ENCODE data around the gene BBS12. TPM values are rescaled to one million over a fixed set of nuclear protein-coding genes. Genes with fewer than 3 reads are reported as not detected.

The BBS12 gene
- total and polyA plus RNA-seq, 9 of the 15 experiments (the other 6 are each of a cell fraction or from before 2014, with no cell fraction given), result 2.7 to 6.5 (median 3.3) TPM

DNA sequence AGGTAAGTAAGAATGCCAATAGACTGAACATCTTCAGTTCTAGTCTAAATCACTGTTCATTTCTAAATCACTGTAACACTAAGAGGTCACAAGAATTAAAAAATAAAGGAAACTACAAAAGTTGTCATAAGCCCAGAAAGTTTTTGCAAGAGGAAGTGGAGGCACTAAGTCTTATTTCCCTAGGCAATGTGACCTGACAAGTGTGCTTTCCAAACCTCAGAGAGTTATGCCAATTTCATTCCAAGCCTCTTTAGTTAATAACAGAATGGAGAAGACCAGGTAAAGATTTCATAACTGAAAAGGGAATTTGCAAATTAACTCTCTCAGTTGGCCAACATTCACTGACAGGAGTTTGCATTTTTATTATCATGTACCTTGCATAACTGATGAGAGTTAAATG, 40.5 kb downstream of the BBS12 start:
- ChIA-PET CTCF (ENCODE audit: low intra/inter-chr PET ratio) (no interaction called here), POLR2A (no interaction called here)
- no TSS peak for BruUV-seq (replicated peaks)
- H3K9ac ChIP-seq (ENCODE audit: insufficient read depth in 1 of 2, low read depth in 2 of 2, low read length in 2 of 2), result no peak overlapping the region
- no peaks in the 10 kb centered on the region for H3K9me3 ChIP-seq (replicated peaks; ENCODE audit: control insufficient read depth, insufficient read depth, low read depth, low read length)
- FAIRE-seq (no peak), DNase-seq (ENCODE audit: extremely low read depth in 1 of 4, low spot score in 3 of 4) (no peak), ATAC-seq (no peak)
- no peaks in the 10 kb centered on the region for H3K27me3 ChIP-seq (ENCODE audit: control insufficient read depth in 2 of 2, insufficient read depth in 2 of 2, low read length in 2 of 2)
- H3K9me1 ChIP-seq (ENCODE audit: control insufficient read depth, insufficient read depth, low read length), result no peaks in the 10 kb centered on the region
- H3K79me2 ChIP-seq (ENCODE audit: control insufficient read depth, insufficient read depth, low read length), result no peaks in the 10 kb centered on the region
- H3K4me3 ChIP-seq, result no peak overlapping the region
- H3K4me1 ChIP-seq (replicated peaks in 1 of 2; ENCODE audit: control insufficient read depth in 2 of 2, insufficient read depth in 2 of 2, low read length in 2 of 2), result peaks cover 8 to 42% of the 10 kb centered on the region in 2 experiments
- no peak overlapping the region for H3K27ac ChIP-seq (ENCODE audit: extremely low read depth, low read depth, low read length)
- intact Hi-C loops (cut with micrococcal nuclease) (no loop called here), in situ Hi-C loops (cut with MboI) (no loop called here)
- no peaks in the 10 kb centered on the region for H4K20me1 ChIP-seq (replicated peaks; ENCODE audit: control insufficient read depth, insufficient read depth, low read length)
- peak overlapping the region; percentile 89; the same call in 1 of the 2 replicates for H2AFZ ChIP-seq (ENCODE audit: low read depth, low read length)
- no peak overlapping the region for H3K4me2 ChIP-seq (ENCODE audit: insufficient read depth, low read length)
- H3K36me3 ChIP-seq (ENCODE audit: control insufficient read depth, insufficient read depth, low read length), result no peaks in the 10 kb centered on the region
- TF ChIP-seq NFATC3 (IDR thresholded peaks at IDR 0.05) (no peak), MBD1 (CRISPR knock-in tag; IDR thresholded peaks at IDR 0.05) (no peak), SPI1 (IDR thresholded peaks at IDR 0.05; ENCODE audit: borderline replicate concordance, low read depth, low read length) (0 out of 2 replicates have a peak, but pooled peaks have one; percentile 10)

DNA sequence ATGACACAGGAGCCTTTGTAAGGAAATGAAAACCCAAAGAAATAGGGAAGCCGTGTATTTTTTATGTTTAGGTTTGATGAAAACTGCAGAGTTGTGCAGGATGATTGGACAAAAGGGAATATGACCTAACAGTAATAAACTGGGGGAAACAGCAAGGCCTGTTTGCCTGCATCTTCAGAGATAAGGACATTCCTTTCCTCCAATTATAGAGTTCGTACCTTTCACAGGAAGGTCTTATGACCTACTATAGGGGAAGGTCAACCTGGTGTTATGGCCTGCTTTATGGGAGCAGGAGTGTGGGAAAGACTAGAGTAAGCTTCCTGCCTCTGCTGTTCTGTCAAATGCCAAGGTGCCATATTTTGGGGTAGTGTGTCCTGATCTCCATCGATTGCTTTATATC, 42.5 kb downstream of the BBS12 start:
- ChIA-PET POLR2A (interaction anchor here (0.5 to 1.0 kb wide), 2 partner anchors 9 to 848 kb away, joined by 3 read pairs; no protein-coding TSS in a partner anchor), CTCF (ENCODE audit: low intra/inter-chr PET ratio) (no interaction called here)
- H3K27ac ChIP-seq (ENCODE audit: extremely low read depth, low read depth, low read length), result peak overlapping the region; percentile 59
- no peaks in the 10 kb centered on the region for H3K79me2 ChIP-seq (ENCODE audit: control insufficient read depth, insufficient read depth, low read length)
- no peaks in the 10 kb centered on the region for H4K20me1 ChIP-seq (replicated peaks; ENCODE audit: control insufficient read depth, insufficient read depth, low read length)
- no peak overlapping the region for H3K9ac ChIP-seq (ENCODE audit: insufficient read depth in 1 of 2, low read depth in 2 of 2, low read length in 2 of 2)
- peak overlapping the region; percentile 29; the same call in 1 of the 2 replicates for H3K4me2 ChIP-seq (ENCODE audit: insufficient read depth, low read length)
- H3K9me1 ChIP-seq (ENCODE audit: control insufficient read depth, insufficient read depth, low read length), result no peaks in the 10 kb centered on the region
- peak overlapping the region; percentile 70 for H2AFZ ChIP-seq (ENCODE audit: low read depth, low read length)
- no TSS peak for BruUV-seq (replicated peaks)
- ATAC-seq, result peak; percentile 60
- H3K9me3 ChIP-seq (replicated peaks; ENCODE audit: control insufficient read depth, insufficient read depth, low read depth, low read length), result no peaks in the 10 kb centered on the region
- FAIRE-seq, result peak; percentile 82
- in situ Hi-C loops (cut with MboI), result no loop called here
- H3K4me1 ChIP-seq (replicated peaks in 1 of 2; ENCODE audit: control insufficient read depth in 2 of 2, insufficient read depth in 2 of 2, low read length in 2 of 2), result peaks cover 8 to 33% of the 10 kb centered on the region in 2 experiments
- no peak overlapping the region for H3K4me3 ChIP-seq
- peak; percentile 31 to 76 (median 50) for DNase-seq (ENCODE audit: extremely low read depth in 1 of 4, low spot score in 3 of 4)
- intact Hi-C loops (cut with micrococcal nuclease), result no loop called here
- H3K27me3 ChIP-seq (ENCODE audit: control insufficient read depth in 2 of 2, insufficient read depth in 2 of 2, low read length in 2 of 2), result no peaks in the 10 kb centered on the region
- whole genome bisulfite sequencing (ENCODE audit: insufficient coverage, low coverage, missing lambda C conversion rate), result 29% methylated on average over 3 of the region's 3 CpGs
- H3K36me3 ChIP-seq (ENCODE audit: control insufficient read depth, insufficient read depth, low read length), result no peaks in the 10 kb centered on the region
- TF ChIP-seq STAT6 (CRISPR knock-in tag; IDR thresholded peaks at IDR 0.05), result no peak
- TF ChIP-seq ZNF23 (CRISPR knock-in tag; IDR thresholded peaks at IDR 0.05), result no peak
- TF ChIP-seq ARID2 (IDR thresholded peaks at IDR 0.05), result no peak
- TF ChIP-seq DNMT1 (IDR thresholded peaks at IDR 0.05), result no peak

Measured in K562 (cell line).